Hepatocyte (in vitro differentiated cells): Measurements from ENCODE around the gene ARHGAP15. TPM values are rescaled to one million over a fixed set of nuclear protein-coding genes. Genes with fewer than 3 reads are reported as not detected.

Source experiments
- DNase-seq: peaks from one replicate; pipeline ENCODE4 v3.0.0-alpha.2; 2016; ENCODE audit warnings: low spot score
- H2AFZ ChIP-seq: fragments of 200-600 bp; sonication (generic); 2 replicates; pipeline ENCODE4 v1.6.0; 2016; ENCODE audit warnings: antibody characterized with exemption, mild to moderate bottlenecking
- H3K27ac ChIP-seq: fragments of 200-600 bp; sonication (generic); 2 replicates; pipeline ENCODE4 v1.5.1; 2016; ENCODE audit warnings: mild to moderate bottlenecking
- H3K27me3 ChIP-seq: fragments of 200-600 bp; sonication (generic); 2 replicates; pipeline ENCODE4 v1.6.1; 2016
- H3K36me3 ChIP-seq: fragments of 200-600 bp; sonication (generic); replicated peaks from 2 replicates; pipeline ENCODE4 v1.5.1; 2016; ENCODE audit warnings: low read depth; ENCODE audit not compliant: insufficient read depth
- H3K4me1 ChIP-seq: fragments of 200-600 bp; sonication (generic); 2 replicates; pipeline ENCODE4 v1.5.1; 2016; ENCODE audit warnings: mild to moderate bottlenecking, moderate library complexity; ENCODE audit not compliant: insufficient read depth
- H3K4me2 ChIP-seq: fragments of 200-600 bp; sonication (generic); 2 replicates; pipeline ENCODE4 v1.6.0; 2016
- H3K4me3 ChIP-seq: fragments of 200-600 bp; sonication (generic); 2 replicates; pipeline ENCODE4 v1.5.1; 2016; ENCODE audit warnings: mild to moderate bottlenecking
- H3K79me2 ChIP-seq: fragments of 200-600 bp; sonication (generic); 2 replicates; pipeline ENCODE4 v1.6.0; 2017; ENCODE audit warnings: mild to moderate bottlenecking
- H3K9me2 ChIP-seq: fragments of 200-600 bp; sonication (generic); replicated peaks from 2 replicates; pipeline ENCODE4 v1.6.0; 2017; ENCODE audit warnings: mild to moderate bottlenecking; ENCODE audit not compliant: insufficient read depth
- H3K9me3 ChIP-seq: fragments of 200-600 bp; sonication (generic); 2 replicates; pipeline ENCODE4 v1.5.1; 2016; ENCODE audit warnings: low read depth, mild to moderate bottlenecking
- H4K20me1 ChIP-seq: fragments of 200-600 bp; sonication (generic); 2 replicates; pipeline ENCODE4 v1.6.0; 2016; ENCODE audit warnings: mild to moderate bottlenecking; ENCODE audit not compliant: insufficient read depth, poor library complexity, severe bottlenecking
- EZH2 ChIP-seq: fragments of 200-600 bp; sonication (generic); IDR thresholded peaks from 2 replicates; pipeline ENCODE4 v1.6.1; 2016; ENCODE audit warnings: antibody characterized with exemption, mild to moderate bottlenecking, borderline replicate concordance
- EZH2phosphoT487 ChIP-seq: fragments of 200-600 bp; sonication (generic); IDR thresholded peaks from one replicate; pipeline ENCODE4 v1.6.1; 2018; ENCODE audit warnings: antibody characterized with exemption, mild to moderate bottlenecking, low read depth, moderate library complexity; ENCODE audit not compliant: unreplicated experiment, severe bottlenecking
- WGBS: methylation state at CpG from one replicate; pipeline ENCODE4 v1.1.6; 2016; ENCODE audit warnings: low lambda C conversion rate; ENCODE audit errors: missing lambda C conversion rate; 5-methylcytosine and 5-hydroxymethylcytosine counted together
- polyA plus RNA-seq: library from polyadenylated mRNA; unstranded; fragments of >200 nt; fragmentation: Nextera tagmentation; extraction: Ambion mirVana; gene quantifications from 2 replicates; pipeline ENCODE4 v1.2.1, GENCODE V29; 2016
- total RNA-seq: library from RNA; depleted of rRNA; stranded (reverse); fragments of >200 nt; gene quantifications from 2 replicates; pipeline ENCODE4 v1.2.3, GENCODE V29; 2014
- TF ChIP-seq, protein P1 (sequence below): fragments of 200-600 bp; sonication (generic); IDR thresholded peaks from 2 replicates; pipeline ENCODE4 v1.5.1; 2016; ENCODE audit warnings: antibody characterized with exemption, mild to moderate bottlenecking; ENCODE audit not compliant: poor library complexity

The ARHGAP15 gene
- total and polyA plus RNA-seq, 2 experiments from 2014 or later: 0.17 TPM; not detected in 1

DNA sequence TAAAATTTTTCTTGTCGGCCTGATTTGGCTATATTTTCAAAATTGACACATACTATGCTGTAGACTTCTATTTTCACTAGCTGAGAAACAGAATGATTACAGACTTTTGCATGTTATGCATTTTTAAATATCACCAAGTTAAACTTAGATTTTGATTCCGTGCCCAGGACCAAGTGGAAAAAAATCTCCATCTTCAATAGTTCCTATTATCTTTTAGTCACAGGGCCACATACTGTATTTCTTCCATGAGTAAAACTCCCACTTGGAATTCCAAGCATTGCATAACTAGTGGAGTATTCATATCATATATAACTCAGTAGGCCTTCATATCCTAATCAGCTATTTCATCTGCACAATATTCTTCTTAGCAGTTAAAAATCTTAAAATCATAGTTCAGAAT, 470.9 kb downstream of the ARHGAP15 start:
- Histone ChIP-seq H4K20me1 (no peaks in the 10 kb centered on the region), H2AFZ (no peak overlapping the region), H3K4me1 (peaks cover 4% of the 10 kb centered on the region), H3K79me2 (no peaks in the 10 kb centered on the region), H3K27me3 (no peaks in the 10 kb centered on the region), H3K4me2 (no peak overlapping the region), H3K4me3 (no peak overlapping the region), H3K36me3 (no peaks in the 10 kb centered on the region), H3K9me3 (no peaks in the 10 kb centered on the region), H3K9me2 (no peaks in the 10 kb centered on the region), H3K27ac (no peak overlapping the region)
- no peak for DNase-seq
- TF ChIP-seq EZH2phosphoT487 (no peak), EZH2 (no peak)
- TF ChIP-seq, protein P1, sequence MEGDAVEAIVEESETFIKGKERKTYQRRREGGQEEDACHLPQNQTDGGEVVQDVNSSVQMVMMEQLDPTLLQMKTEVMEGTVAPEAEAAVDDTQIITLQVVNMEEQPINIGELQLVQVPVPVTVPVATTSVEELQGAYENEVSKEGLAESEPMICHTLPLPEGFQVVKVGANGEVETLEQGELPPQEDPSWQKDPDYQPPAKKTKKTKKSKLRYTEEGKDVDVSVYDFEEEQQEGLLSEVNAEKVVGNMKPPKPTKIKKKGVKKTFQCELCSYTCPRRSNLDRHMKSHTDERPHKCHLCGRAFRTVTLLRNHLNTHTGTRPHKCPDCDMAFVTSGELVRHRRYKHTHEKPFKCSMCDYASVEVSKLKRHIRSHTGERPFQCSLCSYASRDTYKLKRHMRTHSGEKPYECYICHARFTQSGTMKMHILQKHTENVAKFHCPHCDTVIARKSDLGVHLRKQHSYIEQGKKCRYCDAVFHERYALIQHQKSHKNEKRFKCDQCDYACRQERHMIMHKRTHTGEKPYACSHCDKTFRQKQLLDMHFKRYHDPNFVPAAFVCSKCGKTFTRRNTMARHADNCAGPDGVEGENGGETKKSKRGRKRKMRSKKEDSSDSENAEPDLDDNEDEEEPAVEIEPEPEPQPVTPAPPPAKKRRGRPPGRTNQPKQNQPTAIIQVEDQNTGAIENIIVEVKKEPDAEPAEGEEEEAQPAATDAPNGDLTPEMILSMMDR: no peak
- WGBS: 92% methylated on average over 2 of the region's 2 CpGs

DNA sequence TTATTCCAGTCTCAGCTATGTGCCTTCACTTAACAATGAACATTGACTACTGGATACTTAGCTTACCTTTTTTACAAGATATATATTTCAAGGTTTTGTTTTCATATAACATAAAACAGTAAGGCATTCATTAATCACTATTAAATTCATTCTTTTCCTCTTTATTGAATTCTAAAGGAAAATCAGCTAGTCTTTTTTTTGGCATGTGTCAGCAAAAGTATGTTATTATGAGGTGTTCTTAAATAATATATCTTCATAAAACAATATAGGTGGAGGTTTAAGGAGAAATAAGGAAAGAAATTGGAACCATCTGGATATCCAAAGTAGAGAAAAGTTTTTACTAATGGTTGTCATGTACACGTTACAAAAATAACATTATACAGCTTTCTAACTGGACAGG, 472.6 kb downstream of the ARHGAP15 start:
- Histone ChIP-seq H3K4me3 (no peak overlapping the region), H3K9me2 (no peaks in the 10 kb centered on the region), H3K4me1 (peaks cover 8% of the 10 kb centered on the region), H2AFZ (no peak overlapping the region), H4K20me1 (no peaks in the 10 kb centered on the region), H3K27ac (no peak overlapping the region), H3K27me3 (no peaks in the 10 kb centered on the region), H3K9me3 (no peaks in the 10 kb centered on the region), H3K4me2 (no peak overlapping the region), H3K36me3 (no peaks in the 10 kb centered on the region), H3K79me2 (no peaks in the 10 kb centered on the region)
- DNase-seq: no peak
- 59% methylated on average over 1 of the region's 1 CpG for WGBS
- TF ChIP-seq EZH2: no peak
- TF ChIP-seq, protein P1: no peak

DNA sequence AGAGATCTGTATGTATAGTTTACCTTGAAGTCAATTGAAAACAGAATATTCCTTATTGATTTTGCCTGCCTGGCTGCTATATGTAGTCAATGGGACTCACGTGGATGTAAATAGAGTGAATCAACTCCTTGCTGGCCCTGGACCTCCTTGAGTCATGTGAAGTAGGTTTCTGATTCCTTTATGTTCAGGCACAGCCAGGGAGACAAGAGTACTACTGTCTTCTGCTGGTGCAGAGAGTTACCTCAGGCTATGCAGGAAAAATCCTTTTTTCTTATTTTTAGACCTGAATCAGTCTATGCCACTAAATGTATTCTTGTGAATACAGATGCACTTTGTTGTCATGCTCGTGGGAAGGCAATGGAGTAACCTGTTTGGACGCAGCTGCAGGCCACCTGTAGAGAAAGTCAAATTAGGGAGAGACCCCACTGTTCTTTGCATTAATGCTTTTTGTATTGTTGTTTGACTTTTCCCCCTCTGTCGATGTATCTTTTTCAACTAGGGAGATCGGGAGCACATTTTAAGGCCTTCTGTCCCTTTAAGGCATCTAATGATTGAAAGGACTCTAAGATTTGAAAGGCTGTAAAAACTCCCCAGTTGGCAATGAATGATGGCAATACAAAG, 473.9 kb downstream of the ARHGAP15 start:
- 38% methylated on average over 5 of the region's 5 CpGs for WGBS
- Histone ChIP-seq H3K4me3 (no peak overlapping the region), H3K36me3 (no peaks in the 10 kb centered on the region), H4K20me1 (no peaks in the 10 kb centered on the region), H3K79me2 (no peaks in the 10 kb centered on the region), H3K27ac (no peak overlapping the region), H2AFZ (no peak overlapping the region), H3K27me3 (no peaks in the 10 kb centered on the region), H3K9me3 (no peaks in the 10 kb centered on the region), H3K4me2 (peak overlapping the region; percentile 31), H3K4me1 (peaks cover 22% of the 10 kb centered on the region), H3K9me2 (no peaks in the 10 kb centered on the region)
- TF ChIP-seq, protein P1: no peak
- TF ChIP-seq EZH2: no peak
- TF ChIP-seq EZH2phosphoT487: no peak
- DNase-seq: no peak
